Uterus (tissue), 2 donors: Measurements from ENCODE around the gene ATP11A.

Experiments used
- POLR2A ChIP-seq, 2 donors: fragments of 450-650 bp; IDR thresholded peaks; one replicate each; pipeline ENCODE4 v1.6.1; 2016; ENCODE audit warnings: antibody characterized with exemption in 2 of 2, mild to moderate bottlenecking in 1 of 2, moderate library complexity in 1 of 2
- TF ChIP-seq, protein P1 (sequence below), 4 experiments: fragments of 200-600 bp in 2 of 4; fragments of 450-650 bp in 2 of 4; sonication (generic) in 2 of 4; IDR thresholded peaks; one replicate each; pipeline ENCODE4 v1.5.1; 2016 to 2019; ENCODE audit warnings: antibody characterized with exemption in 4 of 4, mild to moderate bottlenecking in 2 of 4, moderate library complexity in 1 of 4

DNA sequence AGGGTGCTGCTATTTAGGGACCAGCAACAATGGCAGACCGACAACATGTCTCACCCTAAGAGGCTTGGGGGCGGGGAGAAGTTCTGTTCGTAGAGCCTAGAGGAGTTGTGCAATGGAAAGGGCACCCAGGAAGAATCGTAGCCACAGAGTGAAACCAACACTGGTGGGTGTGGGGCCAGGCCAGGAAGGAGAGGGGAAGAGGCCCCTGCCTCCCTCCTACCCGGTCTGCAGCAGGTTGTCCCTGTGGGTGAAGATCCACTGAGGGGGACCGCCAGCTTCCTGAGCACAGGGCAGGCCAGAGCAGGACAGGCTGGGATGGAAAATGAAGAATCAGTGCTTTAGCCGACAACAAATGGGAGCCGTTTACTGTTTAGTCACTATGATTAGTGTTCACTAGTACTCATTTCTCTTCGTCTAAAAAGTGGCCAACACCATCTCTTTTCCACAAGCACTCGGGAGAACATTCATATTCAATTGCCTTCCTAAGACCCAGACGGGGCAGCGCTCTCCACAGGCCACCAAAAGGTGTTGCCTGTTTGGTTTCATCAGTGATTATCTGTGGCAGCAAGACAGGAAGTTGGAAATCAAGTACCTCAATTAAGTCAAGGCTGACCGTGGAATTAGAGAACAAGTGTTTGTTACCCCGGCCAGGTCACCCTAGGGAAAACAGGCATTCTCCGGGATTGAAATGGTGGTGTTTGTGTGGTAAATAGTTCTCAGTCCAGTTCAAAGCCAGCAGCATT is 1.1 kb upstream of the ATP11A start:
- TF ChIP-seq, protein P1, sequence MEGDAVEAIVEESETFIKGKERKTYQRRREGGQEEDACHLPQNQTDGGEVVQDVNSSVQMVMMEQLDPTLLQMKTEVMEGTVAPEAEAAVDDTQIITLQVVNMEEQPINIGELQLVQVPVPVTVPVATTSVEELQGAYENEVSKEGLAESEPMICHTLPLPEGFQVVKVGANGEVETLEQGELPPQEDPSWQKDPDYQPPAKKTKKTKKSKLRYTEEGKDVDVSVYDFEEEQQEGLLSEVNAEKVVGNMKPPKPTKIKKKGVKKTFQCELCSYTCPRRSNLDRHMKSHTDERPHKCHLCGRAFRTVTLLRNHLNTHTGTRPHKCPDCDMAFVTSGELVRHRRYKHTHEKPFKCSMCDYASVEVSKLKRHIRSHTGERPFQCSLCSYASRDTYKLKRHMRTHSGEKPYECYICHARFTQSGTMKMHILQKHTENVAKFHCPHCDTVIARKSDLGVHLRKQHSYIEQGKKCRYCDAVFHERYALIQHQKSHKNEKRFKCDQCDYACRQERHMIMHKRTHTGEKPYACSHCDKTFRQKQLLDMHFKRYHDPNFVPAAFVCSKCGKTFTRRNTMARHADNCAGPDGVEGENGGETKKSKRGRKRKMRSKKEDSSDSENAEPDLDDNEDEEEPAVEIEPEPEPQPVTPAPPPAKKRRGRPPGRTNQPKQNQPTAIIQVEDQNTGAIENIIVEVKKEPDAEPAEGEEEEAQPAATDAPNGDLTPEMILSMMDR (IDR thresholded peaks at IDR 0.05): no peak
- no peak for TF ChIP-seq POLR2A (IDR thresholded peaks at IDR 0.05)
